Liver (tissue), 9 donors: ENCODE data around the gene TNFRSF12A. TPM values are rescaled to one million over a fixed set of nuclear protein-coding genes. Genes with fewer than 3 reads are reported as not detected.

Experiments used
- DNase-seq: peaks from one replicate; pipeline ENCODE4 v3.0.0-alpha.2; 2017; ENCODE audit warnings: low spot score
- H3K27ac ChIP-seq, 2 donors: one replicate each; pipeline ENCODE4 v1.7.0; 2013; ENCODE audit warnings: inconsistent platforms in 2 of 2, low read length in 2 of 2, control low read depth in 1 of 2, low read depth in 1 of 2, mild to moderate bottlenecking in 1 of 2
- H3K27me3 ChIP-seq, 4 donors: one replicate each; pipeline versions ENCODE4 v1.6.1 to v1.7.0; 2013; ENCODE audit warnings: low read length in 3 of 4, inconsistent platforms in 1 of 4, mild to moderate bottlenecking in 1 of 4, moderate library complexity in 1 of 4; ENCODE audit not compliant: control insufficient read depth in 4 of 4, insufficient read depth in 4 of 4
- H3K36me3 ChIP-seq, 4 donors: one replicate each; pipeline versions ENCODE4 v1.6.1 to v1.7.0; 2013; ENCODE audit warnings: low read length in 3 of 4, mild to moderate bottlenecking in 3 of 4, low read depth in 1 of 4, moderate library complexity in 1 of 4; ENCODE audit not compliant: control insufficient read depth in 4 of 4, insufficient read depth in 3 of 4
- H3K4me1 ChIP-seq, 4 donors: one replicate each; pipeline versions ENCODE4 v1.6.1 to v1.7.0; 2013; ENCODE audit warnings: low read length in 3 of 4, mild to moderate bottlenecking in 3 of 4, moderate library complexity in 1 of 4; ENCODE audit not compliant: control insufficient read depth in 4 of 4, insufficient read depth in 4 of 4
- H3K4me3 ChIP-seq, 3 donors: one replicate each; pipeline versions ENCODE4 v1.6.1 to v1.7.0; 2013; ENCODE audit warnings: low read length in 3 of 3, control low read depth in 1 of 3, low read depth in 1 of 3, mild to moderate bottlenecking in 1 of 3
- H3K9ac ChIP-seq, 2 donors: one replicate each; pipeline ENCODE4 v1.7.0; 2013; ENCODE audit warnings: low read length in 2 of 2, mild to moderate bottlenecking in 2 of 2, moderate library complexity in 2 of 2, control low read depth in 1 of 2, low read depth in 1 of 2
- H3K9me3 ChIP-seq, 4 donors: one replicate each; pipeline versions ENCODE4 v1.6.1 to v1.7.0; 2013; ENCODE audit warnings: low read length in 3 of 4; ENCODE audit not compliant: control insufficient read depth in 4 of 4
- ATF3 ChIP-seq: IDR thresholded peaks from 2 replicates; pipeline ENCODE4 v1.6.1; 2016; ENCODE audit warnings: antibody characterized with exemption
- CTCF ChIP-seq: fragments of 150-350 bp; IDR thresholded peaks from 2 replicates; pipeline ENCODE4 v1.5.1; 2017; ENCODE audit warnings: improper control_type of control experiment, low read depth, low read length; ENCODE audit not compliant: missing input control
- EGR1 ChIP-seq, 2 donors: IDR thresholded peaks; 2 replicates each; pipeline ENCODE4 v1.6.1; 2016 to 2018; ENCODE audit warnings: antibody characterized with exemption in 2 of 2, low read depth in 2 of 2
- FOXA1 ChIP-seq: IDR thresholded peaks from 2 replicates; pipeline ENCODE4 v1.6.1; 2016; ENCODE audit warnings: antibody characterized with exemption
- FOXA2 ChIP-seq: IDR thresholded peaks from 2 replicates; pipeline ENCODE4 v1.6.1; 2016; ENCODE audit warnings: antibody characterized with exemption
- GABPA ChIP-seq, 2 donors: IDR thresholded peaks in 1 of 2; conservative IDR thresholded peaks in 1 of 2; 2 replicates each; pipeline ENCODE4 v1.6.1; 2016; ENCODE audit warnings: antibody characterized with exemption in 2 of 2, mild to moderate bottlenecking in 1 of 2, moderate library complexity in 1 of 2
- HNF4A ChIP-seq, 2 donors: conservative IDR thresholded peaks; 2 replicates each; pipeline ENCODE4 v1.6.1; 2016; ENCODE audit warnings: antibody characterized with exemption in 2 of 2, mild to moderate bottlenecking in 2 of 2
- HNF4G ChIP-seq: IDR thresholded peaks from 2 replicates; pipeline ENCODE4 v1.6.1; 2016; ENCODE audit warnings: antibody characterized with exemption
- JUND ChIP-seq, 2 donors: IDR thresholded peaks; 2 replicates each; pipeline ENCODE4 v1.6.1; 2016; ENCODE audit warnings: antibody characterized with exemption in 2 of 2
- MAX ChIP-seq: IDR thresholded peaks from 2 replicates; pipeline ENCODE4 v1.6.1; 2016; ENCODE audit warnings: antibody characterized with exemption
- NR2F2 ChIP-seq: IDR thresholded peaks from 2 replicates; pipeline ENCODE4 v1.6.1; 2016; ENCODE audit warnings: antibody characterized with exemption
- RAD21 ChIP-seq, 2 donors: IDR thresholded peaks; 2 replicates each; pipeline ENCODE4 v1.6.1; 2016; ENCODE audit warnings: antibody characterized with exemption in 2 of 2, mild to moderate bottlenecking in 2 of 2
- REST ChIP-seq: IDR thresholded peaks from 2 replicates; pipeline ENCODE4 v1.6.1; 2016; ENCODE audit warnings: antibody characterized with exemption, mild to moderate bottlenecking
- RXRA ChIP-seq, 2 donors: IDR thresholded peaks; 2 replicates each; pipeline ENCODE4 v1.6.1; 2017 to 2018; ENCODE audit warnings: antibody characterized with exemption in 2 of 2, mild to moderate bottlenecking in 1 of 2
- SP1 ChIP-seq: IDR thresholded peaks from 2 replicates; pipeline ENCODE4 v1.6.1; 2018; ENCODE audit warnings: antibody characterized with exemption, mild to moderate bottlenecking
- TAF1 ChIP-seq: conservative IDR thresholded peaks from 2 replicates; pipeline ENCODE4 v1.6.1; 2016; ENCODE audit warnings: antibody characterized with exemption, mild to moderate bottlenecking
- YY1 ChIP-seq: IDR thresholded peaks from 2 replicates; pipeline ENCODE4 v1.6.1; 2016; ENCODE audit warnings: antibody characterized with exemption, mild to moderate bottlenecking
- ZBTB33 ChIP-seq: IDR thresholded peaks from 2 replicates; pipeline ENCODE4 v1.6.1; 2016; ENCODE audit warnings: antibody characterized with exemption
- WGBS: extraction: QIAGEN DNeasy Blood & Tissue Kit; methylation state at CpG from one replicate; pipeline ENCODE4 v1.1.7; 2013; 5-methylcytosine and 5-hydroxymethylcytosine counted together
- polyA plus RNA-seq, 2 donors: library from polyadenylated mRNA; stranded (reverse) in 1 of 2; unstranded in 1 of 2; fragments of 200-250 nt in 1 of 2; fragments of >200 nt in 1 of 2; fragmentation: Nextera tagmentation in 1 of 2; extraction: Ambion mirVana in 1 of 2; gene quantifications; one replicate each; pipeline versions ENCODE4 v1.2.1 to v1.2.3, GENCODE V29; 2013 to 2015
- total RNA-seq, 2 donors: library from RNA; depleted of rRNA; stranded (reverse); fragments of >200 nt; gene quantifications; one replicate each; pipeline ENCODE4 v1.2.3, GENCODE V29; 2014
- donor health status: healthy.
- donor health status: healthy.
- donor health status: healthy.
- donor health status: healthy.
- donor health status: healthy.

The TNFRSF12A gene
- total and polyA plus RNA-seq, 4 donors: 7.9 to 35.5 (median 9.1) TPM

- no peak for TF ChIP-seq ZBTB33
- no peak for TF ChIP-seq MAX
- TF ChIP-seq GABPA (IDR thresholded peaks at IDR 0.05 in 1 of 2, conservative IDR thresholded peaks at IDR 0.05 in 1 of 2): no peak
- TF ChIP-seq HNF4A (conservative IDR thresholded peaks at IDR 0.05): no peak
- TF ChIP-seq FOXA2: no peak
- no peak for TF ChIP-seq NR2F2
- no peak for TF ChIP-seq SP1
These were observed 38.3 kb upstream of the TNFRSF12A start (continued) for GRCh38 chr16:2981899-2982250.

GRCh38 chr16:2982402-2982801, 37.8 kb upstream of the TNFRSF12A start:
- TF ChIP-seq FOXA2: no peak
- no peak for TF ChIP-seq ZBTB33
- TF ChIP-seq GABPA (IDR thresholded peaks at IDR 0.05 in 1 of 2, conservative IDR thresholded peaks at IDR 0.05 in 1 of 2): no peak
- TF ChIP-seq RAD21 (IDR thresholded peaks at IDR 0.05): no peak
- TF ChIP-seq ATF3: no peak
- no peak for TF ChIP-seq JUND (IDR thresholded peaks at IDR 0.05)
- no peak for TF ChIP-seq MAX
- TF ChIP-seq HNF4G: no peak
- no peak for TF ChIP-seq SP1
- TF ChIP-seq EGR1 (IDR thresholded peaks at IDR 0.05; ENCODE audit: low read depth in 2 of 2): no peak
- TF ChIP-seq YY1: no peak
- TF ChIP-seq HNF4A (conservative IDR thresholded peaks at IDR 0.05): no peak
- TF ChIP-seq NR2F2: no peak
- no peak for TF ChIP-seq FOXA1
- TF ChIP-seq TAF1: no peak
- no peak for TF ChIP-seq CTCF
- TF ChIP-seq REST: no peak
- TF ChIP-seq RXRA (IDR thresholded peaks at IDR 0.05): no peak
- Histone ChIP-seq H3K36me3 (no peaks in the 10 kb centered on the region), H3K27me3 (peaks cover 0 to 2% (median 0%) of the 10 kb centered on the region in 4 donors), H3K9ac (no peak overlapping the region), H3K27ac (no peak overlapping the region), H3K9me3 (no peaks in the 10 kb centered on the region), H3K4me3 (no peak overlapping the region), H3K4me1 (peaks cover 7 to 37% (median 19%) of the 10 kb centered on the region in 4 donors)
- WGBS: 90% methylated on average over 5 of the region's 5 CpGs
- no peak for DNase-seq
